ENCODE data around the gene POLR1A. TPM values are rescaled to one million over a fixed set of nuclear protein-coding genes. Genes with fewer than 3 reads are reported as not detected.

Gene POLR1A
- total and polyA plus RNA-seq, 9 donors = 4.7 to 43.9 (median 23.1) TPM

DNA sequence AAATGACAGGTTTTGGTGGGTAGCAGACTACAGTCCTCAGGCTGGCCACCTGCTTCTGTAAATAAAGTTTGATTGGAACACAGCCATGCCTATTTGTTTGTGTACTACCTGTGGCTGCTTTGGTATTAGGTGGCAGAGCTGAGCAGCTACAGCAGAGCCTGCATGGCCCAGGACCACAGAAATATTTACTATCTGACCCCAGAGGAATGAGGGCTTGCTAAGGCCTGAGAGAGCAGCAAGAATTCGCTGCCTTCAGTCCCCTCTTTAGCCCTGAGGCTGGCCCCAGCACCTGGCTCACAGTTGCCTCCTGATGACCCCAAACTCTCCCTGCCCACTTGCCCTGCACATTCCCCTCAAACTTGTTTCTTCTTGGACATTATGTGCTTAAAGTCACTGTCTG, 32.5 kb downstream of the POLR1A start:
- 79 to 92% (median 87%) methylated on average over 1 of the region's 1 CpG for WGBS, 3 donors
- intact Hi-C loops (cut with DNase I) = loop anchor here in 3 of 4 donors (5.0 to 10.0 kb wide), 4 partner anchors 186 to 438 kb away; partner anchors contain the start of gene ST3GAL5 (in 3 of the 3)
- H3K4me1 ChIP-seq (ENCODE audit: insufficient read depth) = peaks cover 2% of the 10 kb centered on the region
- no peaks in the 10 kb centered on the region for H3K36me3 ChIP-seq
- TF ChIP-seq EP300 (IDR thresholded peaks at IDR 0.05) (no peak), POLR2A (IDR thresholded peaks at IDR 0.05) (no peak)
- TF ChIP-seq, protein P1, sequence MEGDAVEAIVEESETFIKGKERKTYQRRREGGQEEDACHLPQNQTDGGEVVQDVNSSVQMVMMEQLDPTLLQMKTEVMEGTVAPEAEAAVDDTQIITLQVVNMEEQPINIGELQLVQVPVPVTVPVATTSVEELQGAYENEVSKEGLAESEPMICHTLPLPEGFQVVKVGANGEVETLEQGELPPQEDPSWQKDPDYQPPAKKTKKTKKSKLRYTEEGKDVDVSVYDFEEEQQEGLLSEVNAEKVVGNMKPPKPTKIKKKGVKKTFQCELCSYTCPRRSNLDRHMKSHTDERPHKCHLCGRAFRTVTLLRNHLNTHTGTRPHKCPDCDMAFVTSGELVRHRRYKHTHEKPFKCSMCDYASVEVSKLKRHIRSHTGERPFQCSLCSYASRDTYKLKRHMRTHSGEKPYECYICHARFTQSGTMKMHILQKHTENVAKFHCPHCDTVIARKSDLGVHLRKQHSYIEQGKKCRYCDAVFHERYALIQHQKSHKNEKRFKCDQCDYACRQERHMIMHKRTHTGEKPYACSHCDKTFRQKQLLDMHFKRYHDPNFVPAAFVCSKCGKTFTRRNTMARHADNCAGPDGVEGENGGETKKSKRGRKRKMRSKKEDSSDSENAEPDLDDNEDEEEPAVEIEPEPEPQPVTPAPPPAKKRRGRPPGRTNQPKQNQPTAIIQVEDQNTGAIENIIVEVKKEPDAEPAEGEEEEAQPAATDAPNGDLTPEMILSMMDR (IDR thresholded peaks at IDR 0.05) = no peak
- DNase-seq = no peak
- H3K27me3 ChIP-seq = no peaks in the 10 kb centered on the region
- H3K9me3 ChIP-seq = no peaks in the 10 kb centered on the region
- no peak overlapping the region for H3K27ac ChIP-seq
- H3K4me3 ChIP-seq = no peak overlapping the region

DNA sequence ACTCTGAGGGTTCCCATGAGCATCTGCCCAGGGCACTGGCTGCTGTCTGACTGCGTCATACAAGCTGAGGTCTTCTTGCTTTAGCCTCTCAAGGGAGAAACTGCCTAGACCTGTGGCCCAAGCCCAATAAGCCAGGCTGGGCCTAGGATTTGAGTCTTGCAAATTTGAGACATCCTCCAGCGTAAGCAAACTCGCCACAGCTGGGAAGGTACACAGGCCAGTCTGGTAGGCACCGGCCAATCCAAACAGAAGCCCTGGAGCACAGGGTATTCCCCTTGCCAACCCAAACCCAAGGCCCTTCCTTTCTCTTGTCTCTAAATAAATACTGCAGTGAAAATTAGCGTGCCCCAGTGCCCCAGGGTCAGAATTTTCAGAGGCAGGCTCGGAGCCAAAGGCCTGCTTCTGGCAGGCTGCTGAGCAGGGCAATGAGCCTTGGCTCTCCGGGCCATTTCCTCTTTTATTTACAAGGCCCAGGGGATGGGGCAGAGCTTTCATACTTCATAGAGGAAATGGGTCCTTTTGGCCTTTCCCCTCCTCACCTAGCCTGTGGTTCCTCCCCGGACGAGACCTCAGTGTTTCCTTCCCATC, 33.3 kb downstream of the POLR1A start:
- H3K27ac ChIP-seq = no peak overlapping the region
- H3K4me3 ChIP-seq = no peak overlapping the region
- H3K4me1 ChIP-seq (ENCODE audit: insufficient read depth) = peaks cover 2% of the 10 kb centered on the region
- no peaks in the 10 kb centered on the region for H3K27me3 ChIP-seq
- WGBS, 3 donors = 48 to 64% (median 57%) methylated on average over 9 of the region's 9 CpGs
- TF ChIP-seq, protein P1 (IDR thresholded peaks at IDR 0.05) = no peak
- no peak for TF ChIP-seq POLR2A (IDR thresholded peaks at IDR 0.05)
- no peaks in the 10 kb centered on the region for H3K36me3 ChIP-seq
- DNase-seq = peak in 2 of 5 donors; percentile 38 to 49
- H3K9me3 ChIP-seq = no peaks in the 10 kb centered on the region
- intact Hi-C loops (cut with DNase I) = loop anchor here in 3 of 4 donors (5.0 to 10.0 kb wide), 4 partner anchors 185 to 438 kb away; partner anchors contain the start of gene ST3GAL5 (in 3 of the 3)

DNA sequence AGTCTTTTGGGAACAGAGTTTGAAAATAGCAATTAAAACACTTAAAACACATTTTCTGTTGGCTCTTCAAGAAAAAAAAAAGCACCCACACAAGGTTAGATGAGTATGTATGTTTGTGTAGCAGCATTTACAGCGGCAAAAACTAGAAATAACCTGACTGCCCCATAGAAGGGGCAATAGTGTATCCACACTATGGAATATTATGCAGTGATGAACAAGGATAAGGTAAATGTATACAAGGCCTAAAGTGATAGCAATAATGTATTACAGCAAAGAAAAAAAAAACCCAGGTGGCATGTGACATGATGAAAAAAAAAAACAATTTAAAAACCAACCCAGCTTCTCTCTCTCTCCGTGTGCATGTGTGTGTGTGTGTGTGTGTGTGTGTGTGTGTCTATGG, 34.8 kb downstream of the POLR1A start:
- no peaks in the 10 kb centered on the region for H3K27me3 ChIP-seq
- intact Hi-C loops (cut with DNase I) = loop anchor here in 3 of 4 donors (5.0 to 10.0 kb wide), 4 partner anchors 184 to 436 kb away; partner anchors contain the start of gene ST3GAL5 (in 3 of the 3)
- no peak overlapping the region for H3K27ac ChIP-seq
- TF ChIP-seq, protein P1 (IDR thresholded peaks at IDR 0.05) = no peak
- TF ChIP-seq EP300 (IDR thresholded peaks at IDR 0.05) (no peak), POLR2A (IDR thresholded peaks at IDR 0.05) (no peak)
- no peak for DNase-seq
- H3K9me3 ChIP-seq = no peaks in the 10 kb centered on the region
- WGBS, 3 donors = 79 to 90% (median 87%) methylated on average over 2 of the region's 2 CpGs
- H3K4me1 ChIP-seq (ENCODE audit: insufficient read depth) = peaks cover 4% of the 10 kb centered on the region
- H3K36me3 ChIP-seq = no peaks in the 10 kb centered on the region
- no peak overlapping the region for H3K4me3 ChIP-seq

DNA sequence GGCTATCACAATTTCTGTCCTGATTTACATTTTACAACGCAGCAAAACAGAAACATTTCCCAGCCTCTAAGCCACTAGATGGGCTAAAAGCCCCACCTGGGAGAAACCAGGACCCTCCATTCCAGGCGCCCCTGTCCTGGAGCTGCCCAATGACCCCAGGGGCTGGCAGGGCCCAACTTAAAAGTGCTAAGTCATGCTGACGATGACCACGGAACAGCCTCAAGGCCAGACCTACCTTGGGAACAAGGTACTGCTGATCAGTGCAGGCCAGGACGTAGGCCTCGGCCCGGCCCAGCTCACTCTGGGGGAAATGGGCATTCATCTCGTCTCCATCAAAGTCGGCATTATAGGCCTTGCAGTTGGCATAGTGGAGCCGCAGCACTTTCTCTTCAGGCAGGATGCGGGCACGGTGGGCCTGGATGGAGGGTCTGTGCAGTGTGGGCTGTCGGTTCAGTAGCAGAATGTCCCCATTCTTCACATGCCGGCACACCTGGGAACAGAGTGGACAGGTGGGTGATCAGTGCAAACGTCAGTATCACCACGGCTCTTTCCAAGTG, 35.8 kb downstream of the POLR1A start:
- 91 to 96% (median 94%) methylated on average over 16 of the region's 16 CpGs for WGBS, 3 donors
- H3K9me3 ChIP-seq = no peaks in the 10 kb centered on the region
- TF ChIP-seq EP300 (IDR thresholded peaks at IDR 0.05) = no peak
- TF ChIP-seq POLR2A (IDR thresholded peaks at IDR 0.05) = no peak
- TF ChIP-seq, protein P1 (IDR thresholded peaks at IDR 0.05) = no peak
- no peak for DNase-seq
- peaks cover 8% of the 10 kb centered on the region for H3K4me1 ChIP-seq (ENCODE audit: insufficient read depth)
- no peaks in the 10 kb centered on the region for H3K36me3 ChIP-seq
- no peak overlapping the region for H3K27ac ChIP-seq
- H3K4me3 ChIP-seq = no peak overlapping the region
- no peaks in the 10 kb centered on the region for H3K27me3 ChIP-seq
- intact Hi-C loops (cut with DNase I) = loop anchor here in 3 of 4 donors (5.0 to 10.0 kb wide), 5 partner anchors 183 to 435 kb away; partner anchors contain the start of gene ST3GAL5 (in 3 of the 3)
